ENCODE measurements around the gene DNAH12. TPM values are rescaled to one million over a fixed set of nuclear protein-coding genes. Genes with fewer than 3 reads are reported as not detected.

Gene DNAH12, protein sequence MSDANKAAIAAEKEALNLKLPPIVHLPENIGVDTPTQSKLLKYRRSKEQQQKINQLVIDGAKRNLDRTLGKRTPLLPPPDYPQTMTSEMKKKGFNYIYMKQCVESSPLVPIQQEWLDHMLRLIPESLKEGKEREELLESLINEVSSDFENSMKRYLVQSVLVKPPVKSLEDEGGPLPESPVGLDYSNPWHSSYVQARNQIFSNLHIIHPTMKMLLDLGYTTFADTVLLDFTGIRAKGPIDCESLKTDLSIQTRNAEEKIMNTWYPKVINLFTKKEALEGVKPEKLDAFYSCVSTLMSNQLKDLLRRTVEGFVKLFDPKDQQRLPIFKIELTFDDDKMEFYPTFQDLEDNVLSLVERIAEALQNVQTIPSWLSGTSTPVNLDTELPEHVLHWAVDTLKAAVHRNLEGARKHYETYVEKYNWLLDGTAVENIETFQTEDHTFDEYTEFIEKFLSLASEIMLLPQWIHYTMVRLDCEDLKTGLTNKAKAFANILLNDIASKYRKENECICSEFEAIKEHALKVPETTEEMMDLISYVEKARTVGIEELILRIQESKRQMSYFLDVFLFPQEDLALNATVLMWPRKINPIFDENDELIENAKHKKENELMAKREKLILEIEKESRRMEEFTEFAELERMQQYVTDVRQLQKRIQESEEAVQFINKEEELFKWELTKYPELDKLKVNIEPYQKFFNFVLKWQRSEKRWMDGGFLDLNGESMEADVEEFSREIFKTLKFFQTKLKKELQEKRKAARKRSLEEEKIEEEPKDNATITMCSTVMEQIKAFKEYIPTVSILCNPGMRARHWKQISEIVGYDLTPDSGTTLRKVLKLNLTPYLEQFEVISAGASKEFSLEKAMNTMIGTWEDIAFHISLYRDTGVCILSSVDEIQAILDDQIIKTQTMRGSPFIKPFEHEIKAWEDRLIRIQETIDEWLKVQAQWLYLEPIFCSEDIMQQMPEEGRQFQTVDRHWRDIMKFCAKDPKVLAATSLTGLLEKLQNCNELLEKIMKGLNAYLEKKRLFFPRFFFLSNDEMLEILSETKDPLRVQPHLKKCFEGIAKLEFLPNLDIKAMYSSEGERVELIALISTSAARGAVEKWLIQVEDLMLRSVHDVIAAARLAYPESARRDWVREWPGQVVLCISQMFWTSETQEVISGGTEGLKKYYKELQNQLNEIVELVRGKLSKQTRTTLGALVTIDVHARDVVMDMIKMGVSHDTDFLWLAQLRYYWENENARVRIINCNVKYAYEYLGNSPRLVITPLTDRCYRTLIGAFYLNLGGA (N-terminal part only)
- 1 to 10 TPM in 2 of 3 donors, under 1 TPM in 1; 0.88 to 2.0 (median 1.1) TPM for polyA plus RNA-seq (ENCODE audit: insufficient read length in 3 of 3)

DNA sequence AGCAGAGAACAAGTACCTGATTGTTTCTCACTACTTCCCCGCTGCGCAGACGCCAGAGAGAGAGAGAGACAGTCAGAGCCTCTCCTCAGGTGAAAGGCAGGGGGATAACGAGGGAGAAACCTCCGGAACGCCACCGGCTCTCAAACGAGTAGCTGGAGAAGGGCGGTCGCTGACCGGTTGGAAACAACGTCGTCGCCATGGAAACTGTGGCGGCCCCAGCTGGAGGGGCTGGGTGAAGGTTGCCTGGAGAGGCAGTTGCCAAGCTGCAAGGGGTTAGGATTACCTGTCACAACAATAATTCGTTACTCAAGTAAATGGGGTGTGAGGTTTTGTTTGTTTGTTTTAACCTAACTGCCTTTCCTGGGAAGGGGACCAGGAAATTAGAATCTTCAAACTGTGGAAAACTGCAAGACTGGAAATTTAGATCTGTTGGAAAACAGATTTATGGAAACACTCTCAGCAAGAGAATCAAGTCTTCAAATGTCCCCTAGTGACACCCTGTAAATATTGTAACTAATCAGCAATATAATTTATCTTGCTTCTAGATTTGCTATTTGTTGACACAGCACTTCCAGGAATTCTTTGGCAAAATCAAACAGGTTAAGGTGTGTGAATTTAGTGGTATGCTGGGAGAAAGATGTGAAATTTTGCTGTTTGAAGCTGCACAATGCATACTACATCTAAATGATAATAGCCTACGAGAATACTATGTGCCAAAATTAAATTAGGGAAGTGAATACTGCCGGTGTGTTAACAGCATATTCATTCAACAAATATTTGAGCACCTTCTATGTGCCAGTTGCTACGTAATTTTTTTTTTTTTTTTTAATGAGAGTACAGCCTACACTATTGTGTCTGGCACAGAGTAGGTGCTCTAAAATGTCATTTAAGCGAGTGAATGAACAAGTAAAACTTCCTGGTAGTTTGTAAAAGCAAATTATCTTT lies at the start of gene DNAH12:
Gene DNAH12 (minus strand): TSS at position 164 of the 945 bp plus-strand sequence. CDS start 1,474 bp downstream, outside the sequence.
- peak; percentile 74 to 89 (median 80) for DNase-seq (ENCODE audit: low read depth in 3 of 3, low spot score in 2 of 3)

DNA sequence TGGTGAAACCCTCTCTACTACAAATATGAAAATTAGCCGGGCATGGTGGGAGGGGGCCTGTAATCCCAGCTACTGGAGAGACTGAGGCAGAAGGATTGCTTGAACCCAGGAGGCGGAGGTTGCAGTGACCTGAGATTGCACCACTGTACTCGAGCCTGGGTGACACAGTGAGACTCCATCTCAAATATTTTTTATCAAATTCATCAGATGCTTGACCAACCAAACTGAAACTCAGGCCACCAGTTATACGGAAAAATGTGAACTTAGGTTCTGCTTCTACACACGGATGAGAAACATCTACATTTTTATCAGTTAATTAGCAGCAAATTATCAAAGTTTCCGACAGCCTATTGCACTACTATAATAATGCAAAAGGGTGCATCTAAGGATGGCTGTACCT lies 48.2 kb upstream of the DNAH12 start:
- DNase-seq (ENCODE audit: low read depth in 3 of 3, low spot score in 2 of 3): no peak

DNA sequence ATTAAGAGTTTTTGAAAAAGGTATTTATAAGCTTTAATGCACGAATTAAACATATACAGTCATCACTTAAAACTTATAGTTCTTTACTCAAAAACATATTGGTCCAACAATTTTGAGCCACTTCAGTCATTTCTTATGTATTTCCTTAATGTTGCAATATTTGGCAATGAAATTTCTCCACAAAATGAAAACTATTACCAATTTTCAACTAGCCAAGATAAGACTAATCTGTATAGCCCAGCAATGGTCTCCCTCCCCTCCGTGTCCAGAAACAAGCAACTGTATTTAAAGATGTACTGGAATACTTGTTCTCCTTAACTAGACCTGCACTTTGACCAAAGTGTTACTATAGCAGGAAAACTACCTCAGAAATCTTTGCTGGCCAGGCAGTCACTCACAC lies 43.8 kb upstream of the DNAH12 start:
- DNase-seq (ENCODE audit: low read depth in 3 of 3, low spot score in 2 of 3): no peak

DNA sequence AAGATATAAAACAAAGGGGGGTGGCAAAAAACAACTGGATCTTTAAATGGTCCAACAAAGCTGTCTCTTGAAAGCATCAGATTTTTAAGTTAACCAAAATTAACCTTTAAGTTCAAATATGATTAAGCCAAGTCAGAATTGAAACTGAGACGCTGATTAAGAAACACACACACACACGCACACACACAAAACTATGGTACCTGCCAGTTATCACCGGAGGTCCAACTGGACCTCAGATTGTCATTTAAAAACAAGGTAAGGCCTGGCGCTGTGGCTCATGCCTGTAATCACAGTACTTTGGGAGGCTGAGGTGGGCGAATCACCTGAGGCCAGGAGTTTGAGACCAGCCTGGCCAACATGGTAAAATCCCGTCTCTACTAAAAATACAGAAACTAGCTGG lies 42.6 kb upstream of the DNAH12 start:
- no peak for DNase-seq (ENCODE audit: low read depth in 3 of 3, low spot score in 2 of 3)

DNA sequence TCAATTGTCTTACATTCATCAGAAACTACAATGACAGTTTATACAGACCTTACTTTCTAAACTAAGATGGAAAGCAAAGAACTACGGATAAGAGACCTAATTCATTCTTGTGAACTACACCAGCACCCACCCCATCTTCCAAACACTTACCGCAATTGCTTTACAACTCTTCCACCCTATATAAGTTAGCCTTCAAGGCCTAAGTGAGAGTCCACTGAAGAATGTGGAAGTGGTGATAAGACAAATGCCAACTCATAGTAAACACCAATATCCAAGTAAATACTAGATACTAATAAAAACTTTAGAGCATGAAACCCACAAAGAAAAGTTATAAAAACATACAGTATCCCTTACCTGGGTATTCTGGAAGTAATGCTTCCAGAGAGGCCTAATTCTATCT lies 39.4 kb upstream of the DNAH12 start:
- DNase-seq (ENCODE audit: low read depth in 3 of 3, low spot score in 2 of 3): no peak

DNA sequence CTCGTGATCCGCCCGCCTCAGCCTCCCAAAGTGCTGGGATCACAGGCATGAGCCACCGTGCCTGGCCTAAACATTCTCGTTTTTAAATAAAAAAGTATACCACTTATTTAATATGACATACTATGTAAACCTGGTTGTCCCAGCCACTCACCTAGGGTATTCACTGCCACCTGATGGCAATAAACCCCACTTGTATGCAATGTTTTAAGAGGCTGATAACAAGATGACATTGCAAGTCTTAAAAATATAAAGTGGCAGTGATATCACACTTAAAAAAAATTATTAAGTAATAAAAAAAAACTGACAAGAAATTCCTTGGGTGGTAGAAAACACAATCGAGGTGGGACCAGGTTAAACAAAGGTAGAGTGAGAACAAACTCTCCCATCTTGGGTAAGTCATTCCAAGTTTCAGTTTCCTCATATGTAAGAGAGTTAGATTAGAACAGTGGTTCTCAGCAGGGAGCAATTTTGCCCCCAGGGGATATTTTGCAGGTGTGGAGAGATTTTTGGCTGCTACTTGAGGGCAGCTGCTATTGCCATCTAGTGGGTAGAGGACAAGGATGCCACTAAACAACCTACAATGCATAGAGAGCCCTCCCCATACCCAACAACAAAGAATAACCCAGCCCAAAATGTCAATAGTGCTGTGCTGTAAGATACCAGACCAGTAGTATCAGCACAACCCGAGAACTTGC lies 38.5 kb upstream of the DNAH12 start:
- no peak for DNase-seq (ENCODE audit: low read depth in 3 of 3, low spot score in 2 of 3)

DNA sequence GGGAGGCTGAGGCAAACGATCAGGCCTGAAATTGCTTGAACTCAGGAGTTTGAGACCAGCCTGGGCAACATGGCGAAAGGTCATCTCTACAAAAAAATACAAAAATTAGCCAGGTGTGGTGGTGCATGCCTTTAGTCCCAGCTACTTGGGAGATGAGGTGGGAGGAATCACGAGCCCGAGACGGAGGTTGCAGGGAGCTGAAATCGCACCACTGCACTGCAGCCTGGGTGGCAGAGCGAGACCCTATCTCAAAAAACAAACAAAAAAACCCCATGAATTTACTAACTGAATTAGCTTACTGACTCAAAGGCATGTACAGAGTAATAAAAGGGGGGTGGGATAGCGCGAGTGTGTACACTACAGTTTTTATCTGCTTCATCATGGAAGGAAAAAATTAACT lies 33.7 kb upstream of the DNAH12 start:
- DNase-seq (ENCODE audit: low read depth in 3 of 3, low spot score in 2 of 3): no peak

DNA sequence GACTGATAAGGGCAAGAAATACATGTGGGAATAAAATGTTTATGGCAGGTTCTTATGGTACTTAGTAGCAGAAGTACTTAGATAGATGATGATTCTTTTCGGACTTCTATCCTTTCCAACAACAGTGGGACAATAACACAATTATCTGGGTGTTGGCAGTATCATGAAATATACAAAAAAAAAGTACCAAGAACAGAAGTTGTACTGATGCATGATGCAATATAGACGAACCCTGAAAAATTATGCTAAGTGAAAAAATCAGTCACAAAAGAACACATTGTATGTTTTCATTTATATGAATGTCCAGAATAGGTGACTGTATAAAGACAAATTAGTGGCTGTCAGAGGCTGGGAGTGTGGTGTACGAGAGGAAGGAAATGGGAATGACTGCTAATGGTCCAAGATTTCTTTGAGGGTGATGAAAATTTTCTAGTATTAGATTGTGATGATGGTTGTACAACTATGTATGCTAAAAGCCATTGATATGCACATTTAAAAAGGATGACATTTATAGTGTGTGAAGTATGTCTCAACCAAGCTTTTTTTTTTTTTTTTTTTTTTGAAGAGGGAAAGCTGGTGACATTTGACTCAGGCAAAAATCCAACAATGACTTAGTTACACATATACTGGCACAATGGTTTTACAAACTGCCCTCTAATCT lies 32.0 kb upstream of the DNAH12 start:
- no peak for DNase-seq (ENCODE audit: low read depth in 3 of 3, low spot score in 2 of 3)

DNA sequence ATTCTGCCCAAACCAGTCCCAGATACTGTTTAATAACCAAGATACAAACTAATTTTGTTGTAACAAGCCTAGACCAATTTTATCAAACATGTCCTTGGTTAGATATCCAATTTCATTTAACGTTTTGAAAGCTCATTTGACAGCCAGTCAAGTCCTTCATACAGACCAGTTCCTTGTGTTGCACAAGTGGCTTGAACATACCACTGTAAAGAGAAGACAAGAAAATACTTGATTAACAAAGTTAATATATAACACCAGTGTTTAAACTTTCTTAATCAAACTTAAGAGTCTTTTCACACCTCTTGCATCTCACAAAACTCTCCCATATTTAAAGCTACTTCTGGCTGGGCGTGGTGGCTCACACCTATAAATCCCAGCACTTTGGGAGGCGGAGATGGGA lies 28.0 kb upstream of the DNAH12 start:
- no peak for DNase-seq (ENCODE audit: low read depth in 3 of 3, low spot score in 2 of 3)

DNA sequence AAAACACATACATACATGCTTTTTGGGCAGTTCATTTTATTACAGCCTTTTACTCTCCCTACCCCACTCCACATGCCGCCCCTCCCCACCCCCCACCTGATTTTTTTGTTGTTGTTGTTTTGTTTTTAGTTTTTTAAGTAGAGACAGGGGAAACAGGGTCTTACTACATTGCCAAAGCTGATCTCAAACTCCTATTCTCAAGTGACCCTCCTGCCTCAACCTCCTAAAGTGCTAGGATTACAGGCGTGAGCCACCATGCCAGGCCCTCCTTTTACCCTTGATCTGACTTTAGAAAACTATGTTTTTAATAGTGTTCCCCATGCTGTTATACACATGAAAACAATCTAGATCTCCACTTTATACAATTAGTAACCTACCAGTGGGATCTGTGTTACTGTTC lies 26.7 kb upstream of the DNAH12 start:
- DNase-seq (ENCODE audit: low read depth in 3 of 3, low spot score in 2 of 3): no peak

DNA sequence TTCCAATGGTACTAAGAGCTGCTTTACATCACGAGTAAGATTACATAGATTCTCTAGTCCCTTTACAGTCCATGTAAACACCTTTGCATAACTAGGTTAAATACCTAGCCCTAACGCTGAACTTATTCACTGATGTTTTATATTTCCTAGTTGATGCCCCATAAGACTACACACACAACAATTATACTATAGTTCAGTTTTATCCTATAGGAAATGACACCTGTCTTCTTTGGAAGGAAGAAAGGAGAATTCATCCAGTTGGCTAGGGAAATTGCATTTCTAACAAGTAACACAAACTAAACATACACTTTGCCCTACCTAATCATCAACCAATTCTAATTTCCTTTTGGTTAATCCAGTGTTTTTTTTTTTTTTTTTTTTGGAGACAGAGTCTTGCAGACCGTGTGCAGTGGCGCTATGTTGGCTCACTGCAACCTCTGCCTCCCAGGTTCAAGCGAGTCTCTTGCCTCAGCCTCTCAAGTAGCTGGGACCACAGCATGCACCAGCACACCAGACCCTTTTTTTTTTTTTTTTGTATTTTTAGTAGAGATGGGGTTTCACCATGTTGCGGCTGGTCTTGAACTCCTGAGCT lies 25.8 kb upstream of the DNAH12 start:
- DNase-seq (ENCODE audit: low read depth in 3 of 3, low spot score in 2 of 3): no peak

DNA sequence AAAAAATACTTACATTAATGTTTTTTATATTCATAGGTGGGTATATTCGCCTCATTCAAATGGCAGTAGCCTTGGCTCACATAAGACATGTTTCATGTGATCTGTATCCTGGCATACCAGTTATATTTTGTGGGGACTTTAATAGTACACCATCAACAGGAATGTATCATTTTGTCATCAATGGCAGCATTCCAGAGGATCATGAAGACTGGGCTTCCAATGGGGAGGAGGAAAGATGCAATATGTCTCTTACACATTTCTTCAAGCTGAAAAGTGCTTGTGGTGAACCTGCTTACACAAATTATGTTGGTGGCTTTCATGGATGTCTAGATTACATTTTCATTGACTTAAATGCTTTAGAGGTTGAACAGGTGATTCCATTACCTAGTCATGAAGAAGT lies 15.4 kb upstream of the DNAH12 start:
- no peak for DNase-seq (ENCODE audit: low read depth in 3 of 3, low spot score in 2 of 3)

DNA sequence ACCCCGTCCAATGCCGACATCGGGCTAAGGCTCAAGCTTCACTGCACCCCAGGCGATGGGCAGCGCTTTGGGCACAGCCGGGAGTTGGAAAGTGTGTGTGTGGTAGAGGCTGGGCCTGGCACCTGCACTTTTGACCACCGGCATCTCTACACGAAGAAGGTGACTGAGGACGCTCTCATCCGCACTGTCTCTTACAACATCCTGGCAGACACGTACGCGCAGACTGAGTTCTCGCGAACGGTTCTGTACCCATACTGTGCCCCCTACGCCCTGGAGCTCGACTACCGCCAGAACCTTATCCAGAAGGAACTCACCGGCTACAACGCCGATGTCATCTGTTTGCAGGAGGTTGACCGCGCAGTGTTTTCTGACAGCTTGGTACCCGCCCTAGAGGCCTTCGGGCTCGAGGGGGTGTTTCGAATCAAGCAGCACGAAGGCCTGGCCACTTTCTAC lies 13.0 kb upstream of the DNAH12 start:
- no peak for DNase-seq (ENCODE audit: low read depth in 3 of 3, low spot score in 2 of 3)

DNA sequence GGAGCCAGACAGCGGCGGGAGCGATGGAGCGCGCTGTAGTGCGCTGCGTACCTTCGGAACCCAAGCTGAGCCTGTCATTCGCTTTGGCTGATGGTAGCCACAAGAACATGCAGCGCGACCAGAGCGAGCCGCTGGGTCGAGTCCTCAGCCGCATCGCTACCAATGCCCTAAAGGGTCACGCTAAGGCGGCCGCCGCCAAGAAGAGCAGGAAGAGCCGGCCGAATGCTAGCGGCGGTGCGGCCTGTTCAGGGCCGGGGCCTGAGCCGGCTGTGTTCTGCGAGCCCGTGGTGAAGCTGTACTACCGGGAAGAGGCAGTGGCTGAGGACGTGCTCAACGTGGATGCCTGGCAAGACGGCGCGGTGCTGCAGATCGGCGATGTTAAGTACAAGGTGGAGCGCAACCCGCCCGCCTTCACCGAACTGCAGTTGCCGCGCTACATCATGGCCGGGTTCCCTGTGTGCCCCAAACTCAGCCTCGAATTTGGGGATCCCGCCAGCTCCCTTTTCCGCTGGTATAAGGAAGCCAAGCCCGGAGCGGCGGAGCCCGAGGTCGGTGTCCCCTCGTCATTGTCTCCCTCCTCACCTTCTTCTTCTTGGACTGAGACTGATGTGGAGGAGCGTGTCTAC lies 12.4 kb upstream of the DNAH12 start:
- no peak for DNase-seq (ENCODE audit: low read depth in 3 of 3, low spot score in 2 of 3)

DNA sequence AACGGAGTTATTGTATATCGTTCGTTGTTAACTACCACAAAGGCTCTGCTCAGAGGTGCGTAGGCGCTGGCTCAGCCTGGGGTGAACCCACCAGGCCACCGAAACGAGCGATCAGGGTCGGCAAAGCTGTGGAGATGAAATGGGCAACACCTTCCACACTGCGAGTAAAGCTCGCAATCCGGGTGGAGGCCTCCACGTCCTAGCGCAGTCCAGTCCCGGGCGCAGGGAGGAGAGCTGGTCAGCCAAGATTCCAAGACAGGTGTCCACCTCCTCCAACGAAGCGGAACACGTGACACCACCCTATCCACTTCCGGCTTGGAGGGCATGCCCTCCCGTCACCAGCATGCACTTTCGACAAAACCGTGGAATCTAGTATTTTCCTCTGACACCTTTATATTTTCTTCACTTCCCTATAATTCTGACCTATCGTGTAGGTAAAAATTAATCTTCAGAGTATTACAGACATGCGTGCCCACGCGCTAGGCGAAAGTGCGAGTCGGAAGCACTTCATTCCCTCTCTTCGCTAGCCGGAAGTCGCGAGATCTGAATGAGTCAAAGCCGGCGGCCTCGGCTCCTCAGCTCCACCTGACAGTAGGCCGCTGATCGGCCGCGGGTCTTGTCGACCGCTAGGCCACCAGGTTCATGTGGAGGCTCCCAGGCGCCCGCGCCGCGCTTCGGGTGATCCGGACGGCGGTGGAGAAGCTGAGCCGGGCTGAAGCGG lies 11.8 kb upstream of the DNAH12 start, which contains the start of gene PDE12:
Gene PDE12 (plus strand): TSS at position 537 of the 721 bp plus-strand sequence. CDS start 106 bp downstream, at position 643.
- peak; percentile 80 to 94 (median 89) for DNase-seq (ENCODE audit: low read depth in 3 of 3, low spot score in 2 of 3)

DNA sequence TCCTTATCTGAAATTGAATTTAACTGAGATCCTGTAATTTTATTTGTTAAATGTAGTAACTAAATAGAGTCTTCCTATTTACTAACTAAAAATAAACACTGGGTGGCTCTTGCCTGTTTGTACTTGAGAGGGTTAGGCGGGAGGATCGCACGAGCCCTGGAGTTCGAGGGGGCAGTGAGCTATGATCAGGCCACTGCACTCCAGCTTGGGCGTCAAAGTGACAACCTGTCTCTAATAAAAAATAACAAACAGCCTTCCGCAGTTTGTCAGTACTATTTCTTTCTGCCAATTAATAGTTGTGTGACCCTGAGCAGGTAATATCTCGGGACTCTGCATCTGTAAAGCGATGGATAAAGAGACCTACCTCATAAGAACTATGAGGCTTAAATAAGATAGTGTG lies 11.2 kb upstream of the DNAH12 start:
- no peak for DNase-seq (ENCODE audit: low read depth in 3 of 3, low spot score in 2 of 3)

DNA sequence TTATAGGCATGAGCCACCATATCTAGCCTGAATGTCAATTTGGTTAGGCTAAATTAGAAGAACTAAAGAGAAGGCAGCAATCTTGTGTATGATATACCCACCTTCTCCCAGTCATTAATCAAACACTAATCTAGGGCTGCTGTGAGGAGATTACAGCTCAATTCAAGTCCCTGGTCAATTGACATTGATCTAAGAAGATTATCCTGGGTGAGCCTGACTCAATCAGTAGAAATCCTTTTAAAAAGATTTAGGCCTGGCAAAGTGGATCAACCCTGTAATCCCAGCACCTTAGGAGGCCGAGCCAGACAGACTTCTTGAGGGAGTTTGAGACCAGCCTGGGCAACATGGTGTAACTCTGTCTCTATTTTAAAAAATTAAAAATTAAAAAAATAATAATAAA lies 2.5 kb upstream of the DNAH12 start:
- DNase-seq (ENCODE audit: low read depth in 3 of 3, low spot score in 2 of 3): no peak
